ENCODE results near the gene CNKSR2.

GRCh38 chrX:21655901-21656586 lies 281.8 kb downstream of the CNKSR2 start:
- TF ChIP-seq CTCF (IDR thresholded peaks at IDR 0.05; ENCODE audit: low read length) (no peak), EZH2 (optimal IDR thresholded peaks at IDR 0.05; ENCODE audit: low read depth, low read length) (no peak), EZH2phosphoT487 (IDR thresholded peaks at IDR 0.05; ENCODE audit: low read length) (no peak)
